KBM-7 (cell line): ENCODE results near the gene NBAS.
A peak's percentile ranks its signal among the peaks of the same experiment; 100 is the strongest.

Source experiments
- DNase-seq: peaks from one replicate; pipeline ENCODE4 v3.0.0-alpha.2; 2015
- in situ Hi-C: fragments of 300-500 bp; cut with MboI; formaldehyde crosslinking; loops from 2 replicates; pipeline ENCODE4 v1.14.3; 2020; ENCODE audit warnings: low sequenced_read_pairs, low pct_unique_long_range_greater_than_20kb, mixed read lengths

The NBAS gene

GRCh38 chr2:15593327-15593705, 32.2 kb upstream of the NBAS start:
- in situ Hi-C loops: no loop called here
- DNase-seq: no peak

- in situ Hi-C loops: no loop called here
- DNase-seq: peak; percentile 90
These were observed 30.7 kb upstream of the NBAS start, which contains the start of gene DDX1 for GRCh38 chr2:15591692-15592463. TSS of gene DDX1 (plus strand) at chr2:15591868. CDS start at chr2:15591934, 66 bp downstream.

DNA sequence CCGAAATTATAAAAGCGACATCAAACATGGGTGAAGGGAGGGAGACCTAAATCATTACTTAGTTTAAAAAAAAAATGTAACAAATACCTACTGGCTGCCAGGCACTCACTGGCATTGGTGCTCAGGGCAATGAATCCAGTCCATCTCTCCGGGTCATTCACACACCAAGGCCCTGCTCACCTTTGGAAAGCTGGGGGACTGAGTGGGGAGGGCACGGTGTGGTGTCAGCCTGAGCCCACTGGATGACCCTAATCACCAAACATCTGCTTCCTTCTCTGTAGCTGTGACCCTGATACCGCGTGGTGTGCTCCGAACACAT, 30.2 kb upstream of the NBAS start:
- DNase-seq: no peak
- in situ Hi-C loops: no loop called here

DNA sequence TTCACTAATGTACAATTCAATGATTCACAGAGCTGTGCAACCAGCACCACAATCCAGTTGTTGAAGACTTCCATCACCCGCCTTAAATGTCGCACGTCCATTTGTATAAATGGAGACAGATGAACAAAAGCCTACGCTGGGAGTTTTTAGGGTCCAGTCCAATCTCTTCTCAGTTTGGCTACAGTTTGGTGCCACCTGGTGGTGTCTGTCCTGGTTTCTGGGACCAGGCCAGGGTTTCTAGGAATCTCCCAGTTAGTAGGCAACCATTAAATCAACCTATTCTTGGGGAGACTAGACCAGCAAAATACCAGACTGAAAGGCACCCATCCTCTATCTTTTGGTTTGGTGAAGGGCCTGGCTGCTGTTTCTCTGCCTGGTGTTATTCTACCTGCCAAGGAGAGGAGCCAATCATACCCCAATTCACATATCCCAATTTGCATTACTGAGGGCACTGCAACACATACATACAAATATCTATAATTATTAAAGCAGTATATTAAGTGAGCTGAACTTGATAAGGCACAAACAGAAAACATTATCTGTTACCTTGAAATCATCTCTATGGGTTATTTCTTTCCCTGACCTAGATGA, 27.3 kb upstream of the NBAS start:
- in situ Hi-C loops: no loop called here

GRCh38 chr2:15584767-15585469, 23.8 kb upstream of the NBAS start:
- in situ Hi-C loops: no loop called here
- DNase-seq: no peak

More for the DNA sequence above, 27.3 kb upstream of the NBAS start:
- peak; percentile 61 for DNase-seq

GRCh38 chr2:15584316-15584715, 23.2 kb upstream of the NBAS start:
- in situ Hi-C loops: no loop called here

DNA sequence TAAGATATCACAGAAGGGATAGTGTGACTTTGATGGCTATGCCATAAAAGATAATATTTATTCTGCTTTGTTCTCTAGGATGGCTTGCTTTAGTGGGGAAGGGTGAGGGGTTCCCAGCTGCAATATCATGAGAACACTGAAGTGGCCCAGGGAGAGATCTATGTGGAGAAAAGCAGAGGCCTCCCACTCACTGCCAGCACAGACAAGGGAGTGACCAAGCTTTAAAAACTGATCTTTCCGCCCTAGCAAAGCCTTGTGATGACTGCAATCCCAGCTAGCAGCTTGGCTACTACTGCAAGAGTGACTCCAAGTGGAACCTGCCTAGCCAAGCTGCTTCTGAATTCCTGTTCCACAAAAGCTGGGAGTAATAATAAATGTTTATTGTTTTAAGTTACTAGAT, 22.7 kb upstream of the NBAS start:
- in situ Hi-C loops: no loop called here

More at GRCh38 chr2:15584316-15584715, 23.2 kb upstream of the NBAS start:
- no peak for DNase-seq

GRCh38 chr2:15582710-15583357, 21.7 kb upstream of the NBAS start:
- in situ Hi-C loops: no loop called here
- DNase-seq: no peak

More for the DNA sequence above, 22.7 kb upstream of the NBAS start:
- DNase-seq: no peak

- no peak for DNase-seq
- in situ Hi-C loops: no loop called here
These were observed 19.3 kb upstream of the NBAS start for GRCh38 chr2:15580451-15580850.

DNA sequence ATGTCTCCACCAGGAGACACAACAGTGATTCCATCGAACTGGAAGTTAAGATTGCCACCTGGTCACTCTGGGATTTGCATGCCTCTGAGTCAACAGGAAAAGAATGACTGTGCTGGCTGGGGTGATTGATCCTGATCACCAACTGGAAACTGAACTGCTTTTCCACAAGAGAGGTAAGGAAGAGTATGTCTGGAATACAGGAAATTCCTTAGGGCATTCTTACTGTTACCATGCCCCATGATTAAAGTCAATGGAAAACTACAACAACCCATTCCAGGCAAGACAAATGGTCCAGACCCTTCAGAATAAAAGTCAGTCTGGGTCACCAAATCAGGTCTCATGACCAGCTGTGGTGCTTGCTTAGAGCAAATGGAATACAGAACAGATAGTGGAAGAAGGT, 18.5 kb upstream of the NBAS start:
- in situ Hi-C loops: no loop called here
- no peak for DNase-seq

- in situ Hi-C loops: no loop called here
- DNase-seq: peak; percentile 84
These were observed 16.1 kb upstream of the NBAS start for GRCh38 chr2:15577071-15577735.

GRCh38 chr2:15571729-15572128, 10.6 kb upstream of the NBAS start:
- in situ Hi-C loops: loop anchor here (25.0 kb wide), 1 partner anchor 409 kb away; no protein-coding TSS in a partner anchor

GRCh38 chr2:15570104-15570503, 9.0 kb upstream of the NBAS start:
- in situ Hi-C loops: loop anchor here (25.0 kb wide), 1 partner anchor 408 kb away; no protein-coding TSS in a partner anchor
- no peak for DNase-seq

More at GRCh38 chr2:15571729-15572128, 10.6 kb upstream of the NBAS start:
- no peak for DNase-seq

DNA sequence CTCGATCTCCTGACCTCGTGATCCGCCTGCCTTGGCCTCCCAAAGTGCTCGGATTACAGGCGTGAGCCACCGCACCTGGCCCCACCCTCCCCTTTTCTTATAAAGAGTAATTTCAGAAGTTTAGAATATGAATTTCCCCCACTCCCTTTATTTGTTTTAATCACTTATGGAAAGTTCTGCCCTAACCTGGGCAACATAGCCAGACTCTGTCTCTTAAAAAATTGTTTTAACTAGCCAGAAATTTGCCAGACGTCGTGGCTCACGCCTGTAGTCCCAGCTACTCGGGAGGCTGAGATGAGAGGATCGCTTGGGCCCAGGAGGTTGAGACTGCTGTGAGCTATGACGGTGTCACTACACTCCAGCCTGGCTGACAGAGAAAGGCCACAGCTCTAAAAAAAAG, 7.7 kb upstream of the NBAS start:
- DNase-seq: no peak
- in situ Hi-C loops: loop anchor here (25.0 kb wide), 1 partner anchor 407 kb away; no protein-coding TSS in a partner anchor

- in situ Hi-C loops: loop anchor here (25.0 kb wide), 1 partner anchor 405 kb away; no protein-coding TSS in a partner anchor
- no peak for DNase-seq
These were observed 5.8 kb upstream of the NBAS start for GRCh38 chr2:15566912-15567311.

DNA sequence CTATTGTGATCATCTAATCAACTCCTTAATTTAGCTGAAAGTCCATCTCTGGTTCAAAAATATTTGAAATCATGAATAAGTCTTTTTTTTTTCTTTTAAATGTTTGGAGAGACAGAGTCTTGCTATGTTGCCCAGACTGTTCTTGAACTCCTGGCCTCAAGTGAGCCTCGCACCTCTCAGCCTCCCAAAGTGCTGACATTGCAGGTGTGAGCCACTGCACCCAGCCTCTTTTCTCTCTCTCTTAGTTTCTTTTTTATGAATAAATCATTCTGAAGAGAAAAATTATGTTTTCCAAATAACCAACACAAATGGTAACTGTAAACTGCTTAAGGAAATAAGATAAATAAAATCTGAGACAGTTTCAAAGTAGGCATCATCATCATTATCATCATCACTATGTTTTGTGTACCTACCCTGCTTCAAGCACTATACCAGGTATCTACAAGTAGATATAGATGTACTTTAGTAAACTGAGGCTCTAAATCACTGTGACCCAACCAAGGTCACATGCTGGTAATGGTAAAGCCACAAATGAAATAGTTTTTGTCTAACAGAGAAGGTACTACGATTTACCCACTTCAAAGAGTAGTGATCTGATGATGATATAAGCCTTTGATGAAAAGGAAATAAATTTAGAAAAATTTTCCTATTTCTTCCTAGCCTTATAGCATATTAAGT, 5.0 kb upstream of the NBAS start:
- in situ Hi-C loops: loop anchor here (25.0 kb wide), 1 partner anchor 404 kb away; no protein-coding TSS in a partner anchor
- DNase-seq: no peak

DNA sequence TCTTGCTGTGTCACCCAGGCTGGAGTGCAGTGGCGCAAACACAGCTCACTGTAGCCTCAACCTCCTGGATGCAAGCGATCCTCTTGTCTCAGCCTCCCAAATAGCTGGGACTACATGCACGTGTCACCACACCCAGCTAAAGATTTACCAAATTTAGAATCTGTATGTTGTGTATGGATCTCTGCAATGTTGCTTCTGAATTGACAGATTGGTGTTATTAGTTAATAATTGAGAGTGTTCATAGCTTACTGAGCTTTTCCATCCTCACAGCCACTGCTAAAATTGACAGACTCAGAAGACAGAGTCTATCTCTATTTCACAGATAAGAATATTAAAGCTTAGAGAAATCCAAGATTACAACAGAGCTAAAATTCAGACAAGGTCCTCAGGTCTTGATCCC, 4.3 kb upstream of the NBAS start:
- in situ Hi-C loops: loop anchor here (25.0 kb wide), 1 partner anchor 403 kb away; no protein-coding TSS in a partner anchor
- no peak for DNase-seq
